ENCODE results near the gene BSDC1.
A peak's percentile ranks its signal among the peaks of the same experiment; 100 is the strongest.
"Not testable (repeated sequence)": the region's sequence is repeated elsewhere in the genome, so short reads cannot be mapped to it uniquely, and the experiment has no call there.

BSDC1 gene

GRCh38 chr1:32361308-32361673 lies 33.0 kb downstream of the BSDC1 start:
- no peak for DNase-seq (ENCODE audit: low read depth in 1 of 2, low spot score in 1 of 2)

- no peak for DNase-seq (ENCODE audit: low read depth in 1 of 2, low spot score in 1 of 2)
Measured at GRCh38 chr1:32358435-32358834, 35.8 kb downstream of the BSDC1 start.

GRCh38 chr1:32357614-32358013 lies 36.6 kb downstream of the BSDC1 start:
- DNase-seq (ENCODE audit: low read depth in 1 of 2, low spot score in 1 of 2) = no peak

- DNase-seq (ENCODE audit: low read depth in 1 of 2, low spot score in 1 of 2) = no peak
Measured at GRCh38 chr1:32356478-32356877, 37.8 kb downstream of the BSDC1 start.

- DNase-seq (ENCODE audit: low read depth in 1 of 2, low spot score in 1 of 2) = not testable (repeated sequence)
Measured at GRCh38 chr1:32355778-32356177, 38.5 kb downstream of the BSDC1 start.

DNA sequence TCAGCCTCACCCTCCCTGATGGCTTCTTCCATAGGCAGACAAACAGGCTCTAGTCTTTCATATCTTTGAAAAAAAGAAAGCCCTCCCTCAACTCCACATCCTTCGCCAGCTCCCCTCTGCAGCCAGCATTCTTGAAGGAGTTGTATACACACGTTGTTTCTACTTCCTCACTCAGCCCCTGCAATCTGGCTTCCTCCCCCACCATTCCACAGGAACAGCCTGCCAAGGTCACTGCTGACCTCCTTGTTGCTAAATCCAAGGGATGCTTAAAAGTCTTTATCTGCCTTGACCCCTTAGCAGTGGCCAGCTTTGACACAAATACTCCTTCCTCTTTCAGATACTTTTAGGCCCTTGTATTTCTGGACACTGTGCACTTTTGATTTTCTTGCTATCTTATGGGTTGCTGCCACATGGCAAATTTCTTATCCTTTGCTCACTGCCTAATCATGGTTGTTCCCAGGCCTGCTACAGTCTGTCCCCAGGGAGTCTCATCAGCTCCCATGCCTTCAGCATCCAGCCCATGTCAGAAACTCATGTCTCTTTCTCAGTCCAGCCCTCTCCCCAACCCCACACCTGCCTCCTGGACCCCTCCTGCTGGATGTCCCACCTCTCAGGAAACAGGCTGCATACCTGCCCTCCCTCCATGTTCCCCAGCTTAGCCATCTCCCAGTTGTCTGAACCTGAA lies 40.2 kb downstream of the BSDC1 start:
- DNase-seq (ENCODE audit: low read depth in 1 of 2, low spot score in 1 of 2) = no peak

DNA sequence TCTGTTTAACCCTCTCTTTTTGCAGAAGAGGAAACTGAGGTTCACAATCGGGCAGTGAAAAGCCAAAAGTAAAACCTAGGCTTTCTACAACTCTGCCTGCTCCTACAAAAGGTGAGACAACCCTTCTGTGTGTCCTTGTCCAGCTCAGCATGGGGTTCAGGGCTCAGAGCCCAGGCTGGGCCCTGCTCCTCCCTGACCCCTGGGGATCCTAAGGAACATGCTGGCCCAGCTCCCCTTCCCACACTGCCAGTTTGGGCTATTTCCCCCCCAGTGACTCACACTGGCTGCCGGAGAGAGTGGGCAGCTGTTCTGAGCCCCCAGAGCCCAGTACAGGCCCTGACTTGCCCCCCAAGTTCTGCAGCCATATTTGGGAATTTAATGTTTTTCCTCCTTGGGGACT lies 40.8 kb downstream of the BSDC1 start:
- DNase-seq (ENCODE audit: low read depth in 1 of 2, low spot score in 1 of 2) = no peak

GRCh38 chr1:32352831-32353383 lies 41.3 kb downstream of the BSDC1 start:
- no peak for DNase-seq (ENCODE audit: low read depth in 1 of 2, low spot score in 1 of 2)

DNA sequence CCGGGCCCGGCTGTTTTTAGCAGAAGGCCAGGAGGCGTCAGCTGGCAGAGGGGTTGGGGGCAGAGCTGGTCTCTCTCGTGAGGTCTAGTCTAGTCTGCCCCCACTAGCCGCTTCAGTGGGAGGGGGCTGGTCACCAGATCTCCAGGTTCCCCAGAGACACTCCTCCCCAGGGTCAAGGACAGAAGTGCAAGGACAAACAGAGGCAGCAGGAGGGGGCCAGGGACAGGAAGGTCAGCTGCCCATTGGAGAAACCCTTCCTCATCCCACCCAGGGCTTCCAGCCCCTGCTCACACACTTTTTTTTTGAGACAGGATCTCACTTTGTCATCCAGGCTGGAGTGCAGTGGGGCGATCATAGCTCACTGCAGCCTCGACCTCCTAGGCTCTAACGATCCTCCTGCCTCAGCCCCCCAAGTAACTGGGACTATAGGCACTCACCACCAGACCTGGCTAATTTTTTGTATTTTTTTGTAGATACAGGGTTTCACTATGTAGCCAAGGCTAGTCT lies 41.9 kb downstream of the BSDC1 start:
- DNase-seq (ENCODE audit: low read depth in 1 of 2, low spot score in 1 of 2) = no peak

GRCh38 chr1:32351399-32352238 lies 42.6 kb downstream of the BSDC1 start:
- peak; percentile 86 for DNase-seq (ENCODE audit: low read depth in 1 of 2, low spot score in 1 of 2)

DNA sequence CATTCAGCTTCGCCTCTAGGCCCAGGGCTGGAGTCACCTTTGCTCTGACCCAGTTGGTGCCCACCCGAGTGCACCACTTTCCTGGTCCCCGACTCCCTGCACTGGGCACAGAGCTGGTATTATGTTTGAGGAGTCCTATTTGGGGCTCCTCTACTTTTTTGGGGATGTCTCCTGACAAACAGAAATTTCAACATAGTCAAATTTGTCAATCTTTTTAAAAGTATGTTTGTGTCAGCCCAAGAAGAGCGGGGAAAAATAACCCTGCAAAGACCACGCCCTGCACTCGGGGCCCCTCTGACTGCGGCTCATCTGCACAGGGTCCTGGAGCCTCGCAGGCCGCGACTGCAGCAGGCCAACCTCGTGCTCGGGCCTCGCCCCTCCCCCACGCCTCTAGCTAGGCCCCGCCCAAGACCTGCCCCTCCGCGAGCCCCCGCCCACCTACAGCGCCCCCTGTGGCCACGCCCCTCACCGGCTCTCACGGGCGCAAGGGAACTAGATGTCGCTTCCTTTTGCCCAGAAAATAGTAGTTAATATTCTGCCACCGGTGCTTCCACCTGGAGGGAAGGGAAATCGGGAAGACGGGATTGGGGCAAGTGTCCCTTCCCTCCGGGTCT lies 43.3 kb downstream of the BSDC1 start:
- peak in 1 of 2 donors; percentile 72 for DNase-seq (ENCODE audit: low read depth in 1 of 2, low spot score in 1 of 2)

DNA sequence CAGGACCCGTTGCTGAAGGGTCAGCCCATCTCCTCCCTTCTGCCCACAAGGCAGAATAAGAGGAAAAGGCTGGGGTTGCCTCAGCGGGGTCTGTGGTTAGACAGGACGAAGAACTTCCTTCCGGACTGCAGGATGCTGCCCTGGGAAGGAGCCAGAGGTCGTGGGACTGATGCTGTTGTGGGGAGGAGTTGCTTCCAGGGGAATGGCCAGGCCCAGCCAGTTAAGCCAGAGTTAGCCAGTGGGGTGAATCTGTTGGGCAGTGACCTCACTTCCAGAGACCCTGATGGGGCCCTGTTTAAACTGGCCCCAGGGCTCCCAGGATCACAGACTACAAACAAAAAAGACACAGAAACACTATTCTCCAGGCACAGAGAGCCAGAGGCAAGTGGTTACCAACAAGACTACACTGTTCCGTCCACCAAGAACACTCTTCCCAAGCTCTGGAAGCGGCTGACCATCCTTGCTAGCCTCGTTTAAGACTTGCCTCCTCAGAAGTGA lies 45.0 kb downstream of the BSDC1 start:
- no peak for DNase-seq (ENCODE audit: low read depth in 1 of 2, low spot score in 1 of 2)

GRCh38 chr1:32346532-32347157 lies 47.6 kb downstream of the BSDC1 start:
- DNase-seq (ENCODE audit: low read depth in 1 of 2, low spot score in 1 of 2) = no peak

DNA sequence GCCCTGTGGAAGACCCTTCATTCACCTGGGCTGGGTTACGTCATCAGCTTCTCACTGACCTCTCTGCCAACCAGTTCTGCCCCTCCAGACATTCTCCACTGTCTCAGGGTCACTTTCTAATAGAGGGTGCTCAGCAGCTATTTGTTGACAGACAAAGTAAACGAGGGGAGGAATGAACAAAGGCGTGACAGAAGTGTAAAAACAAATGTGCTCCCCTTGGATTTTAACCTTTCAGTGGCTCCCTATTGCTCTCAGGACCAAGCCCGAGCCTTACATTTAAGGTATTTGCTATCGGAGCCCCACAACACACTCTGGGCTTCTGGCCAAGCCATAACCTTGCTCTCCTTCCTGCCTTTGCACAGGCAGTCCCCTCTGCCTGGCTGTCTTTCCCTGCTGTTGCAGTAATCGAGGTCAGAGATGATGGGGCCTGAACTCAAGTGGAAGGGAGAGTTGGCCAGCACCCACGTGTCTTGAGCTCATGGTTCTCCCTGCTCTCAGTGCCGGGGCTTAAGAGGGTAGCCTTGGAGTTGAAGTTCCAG lies 48.9 kb downstream of the BSDC1 start:
- no peak for DNase-seq (ENCODE audit: low read depth in 1 of 2, low spot score in 1 of 2)

DNA sequence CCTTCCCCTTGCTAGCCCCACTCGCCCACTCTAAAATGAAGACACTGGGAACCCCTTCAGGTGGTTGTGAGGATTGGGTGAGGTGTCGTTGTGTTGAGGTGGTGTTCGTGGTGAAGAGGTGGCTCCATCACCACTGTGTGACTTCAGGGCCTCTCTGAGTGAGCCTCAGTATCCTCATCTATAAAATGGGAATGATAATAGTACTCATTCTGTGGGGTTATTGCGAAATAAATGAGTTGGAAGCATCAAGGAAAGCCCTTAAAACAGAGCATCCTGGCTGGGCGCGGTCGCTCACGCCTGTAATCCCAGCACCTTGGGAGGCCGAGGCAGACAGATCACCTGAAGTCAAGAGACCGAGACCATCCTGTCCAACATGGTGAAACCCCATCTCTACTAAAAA lies 51.5 kb downstream of the BSDC1 start:
- DNase-seq (ENCODE audit: low read depth in 1 of 2, low spot score in 1 of 2) = no peak

GRCh38 chr1:32341971-32342370 lies 52.3 kb downstream of the BSDC1 start:
- no peak for DNase-seq (ENCODE audit: low read depth in 1 of 2, low spot score in 1 of 2)

DNA sequence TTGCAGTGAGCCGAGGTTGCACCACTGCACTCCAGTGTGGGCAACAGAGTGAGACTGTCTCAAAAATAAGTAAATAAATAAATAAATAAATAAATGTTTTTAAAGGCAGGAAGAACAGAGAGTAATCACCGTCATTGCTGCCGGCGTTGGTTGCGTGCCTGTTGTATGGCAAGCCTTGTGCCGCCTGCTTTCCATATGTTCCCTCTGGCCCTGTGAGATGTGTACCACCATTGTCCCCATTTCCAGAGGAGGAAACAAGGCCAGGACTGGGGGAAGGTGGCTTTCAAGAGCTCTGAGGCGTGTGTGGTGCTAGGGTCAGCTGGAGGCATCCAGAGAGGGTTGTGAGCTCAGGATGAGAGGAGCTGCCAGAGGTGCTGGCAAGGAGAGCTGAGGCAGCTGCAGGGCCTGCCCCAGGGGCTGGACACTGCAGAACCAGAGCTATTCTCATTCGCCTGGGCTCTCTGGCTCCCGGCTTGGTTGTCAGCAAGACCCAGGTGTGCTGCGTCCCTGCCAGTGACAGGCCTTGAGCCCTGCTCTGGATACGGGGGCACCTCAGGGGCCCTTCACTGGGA lies 53.0 kb downstream of the BSDC1 start:
- DNase-seq (ENCODE audit: low read depth in 1 of 2, low spot score in 1 of 2) = no peak

DNA sequence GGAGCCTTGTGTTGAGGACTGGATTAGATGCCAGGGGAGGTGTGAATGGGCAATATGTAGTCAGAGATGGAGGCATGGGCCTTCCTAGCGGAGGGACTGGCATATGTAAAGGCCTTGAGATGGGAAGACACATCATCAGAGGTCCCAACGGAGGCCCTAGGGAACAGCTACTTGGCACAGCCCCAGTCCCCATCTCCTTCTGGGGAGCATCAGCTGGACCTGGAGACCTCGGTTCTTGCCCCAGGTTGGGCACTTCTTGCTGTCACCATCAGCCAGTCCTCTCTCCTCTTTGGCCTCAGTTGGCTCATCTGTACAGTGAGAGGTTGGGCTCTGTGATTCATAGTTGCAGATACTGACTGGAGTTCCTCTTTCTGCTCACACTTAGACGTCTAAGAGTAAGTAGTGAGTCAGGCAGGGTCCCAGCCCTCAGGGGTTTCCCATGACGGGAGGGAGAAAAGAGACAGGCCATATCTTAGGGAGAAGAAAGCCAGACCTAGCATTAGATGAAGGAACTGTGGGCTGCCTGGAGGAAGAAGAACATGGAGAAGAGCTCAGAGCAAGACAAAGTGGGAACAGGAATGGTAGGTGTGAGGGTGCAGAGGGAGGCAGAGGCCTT lies 54.8 kb downstream of the BSDC1 start:
- no peak for DNase-seq (ENCODE audit: low read depth in 1 of 2, low spot score in 1 of 2)

- no peak for DNase-seq (ENCODE audit: low read depth in 1 of 2, low spot score in 1 of 2)
Measured at GRCh38 chr1:32338637-32339145, 55.5 kb downstream of the BSDC1 start.

All from stimulated activated CD4-positive, alpha-beta T cell treated with anti-CD3 and anti-CD28 coated beads, Interleukin-15, amount 100 ng/mL, for 1 hour (primary cell).